Stimulated activated CD8-positive, alpha-beta memory T cell treated with anti-CD3 and anti-CD28 coated beads, Interleukin-4, amount 100 ng/mL, for 48 hours (primary cell): ENCODE measurements around the gene RRAS2.
A peak's percentile ranks its signal among the peaks of the same experiment; 100 is the strongest.
"Not testable (repeated sequence)": the region's sequence is repeated elsewhere in the genome, so short reads cannot be mapped to it uniquely, and the experiment has no call there.

Source experiments
- DNase-seq: peaks from one replicate; pipeline ENCODE4 v3.0.0-alpha.2; 2020

Gene RRAS2

DNA sequence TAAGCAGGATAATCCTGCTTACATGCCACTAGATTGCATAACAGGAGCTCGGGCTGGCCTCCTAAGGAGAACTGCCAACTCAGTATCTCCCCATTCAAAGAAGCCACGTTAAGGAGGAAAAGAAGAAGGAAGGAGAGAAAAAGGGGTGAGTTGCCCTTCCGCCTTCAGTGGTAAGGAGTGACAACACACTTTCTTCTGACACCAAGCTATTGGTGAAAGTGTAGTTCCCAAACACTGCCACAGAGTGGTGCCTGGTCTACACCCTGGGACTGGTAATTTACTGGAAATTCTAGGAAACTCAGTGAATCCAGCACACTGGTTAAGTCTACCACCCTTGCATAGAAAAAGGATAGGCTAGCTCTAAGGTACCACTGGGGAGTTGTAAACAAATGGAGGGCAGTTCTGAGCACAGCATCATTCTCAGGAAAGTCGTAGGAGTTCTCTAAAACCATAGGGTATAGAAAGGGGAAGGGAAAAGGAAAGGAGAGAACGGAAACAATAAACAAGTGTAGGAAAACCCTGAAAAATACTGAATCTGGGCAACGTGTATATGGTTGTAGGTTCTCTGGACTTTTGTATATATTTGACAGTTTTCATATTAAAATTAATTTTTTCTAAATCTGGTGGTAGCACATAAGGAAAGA, 58.2 kb downstream of the RRAS2 start:
- DNase-seq: peak; percentile 49

DNA sequence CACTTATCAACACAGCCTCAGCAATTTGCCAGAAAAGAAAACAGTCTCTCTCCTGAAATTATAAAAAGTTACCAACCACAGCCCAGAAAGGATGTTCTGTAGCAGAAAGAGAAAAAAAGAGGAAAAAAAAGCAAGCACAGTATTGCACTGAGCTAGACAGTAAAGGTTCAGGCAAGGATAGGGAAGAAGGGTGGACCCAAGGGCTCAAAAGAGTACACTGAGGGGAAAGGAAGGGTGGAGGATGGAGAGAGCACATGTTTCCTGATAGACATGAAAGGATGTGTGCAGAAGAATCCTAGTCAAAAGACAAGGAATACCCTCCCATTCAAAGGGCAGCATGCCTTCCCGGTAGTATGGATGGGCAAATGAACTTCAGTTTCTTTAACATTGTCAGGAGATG, 59.1 kb downstream of the RRAS2 start:
- no peak for DNase-seq

DNA sequence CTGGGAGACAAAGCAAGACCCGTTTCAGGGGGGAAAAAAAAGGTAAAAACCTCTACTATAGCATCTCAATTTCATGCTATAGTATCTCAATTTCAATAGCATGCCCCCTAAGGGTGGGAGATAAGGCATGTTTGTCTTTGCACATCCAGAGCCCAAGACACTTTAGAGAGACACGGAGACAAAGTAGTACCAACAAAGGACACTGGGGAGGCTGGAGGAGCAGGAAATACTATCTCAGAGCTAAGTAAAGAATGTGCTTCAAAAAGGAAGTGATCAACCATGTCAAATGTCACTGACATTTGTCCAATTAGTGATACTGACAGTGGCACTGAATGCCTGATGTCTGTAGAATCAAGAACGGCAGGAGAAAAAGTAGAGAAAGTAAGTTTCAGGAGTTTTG, 68.6 kb downstream of the RRAS2 start:
- no peak for DNase-seq

DNA sequence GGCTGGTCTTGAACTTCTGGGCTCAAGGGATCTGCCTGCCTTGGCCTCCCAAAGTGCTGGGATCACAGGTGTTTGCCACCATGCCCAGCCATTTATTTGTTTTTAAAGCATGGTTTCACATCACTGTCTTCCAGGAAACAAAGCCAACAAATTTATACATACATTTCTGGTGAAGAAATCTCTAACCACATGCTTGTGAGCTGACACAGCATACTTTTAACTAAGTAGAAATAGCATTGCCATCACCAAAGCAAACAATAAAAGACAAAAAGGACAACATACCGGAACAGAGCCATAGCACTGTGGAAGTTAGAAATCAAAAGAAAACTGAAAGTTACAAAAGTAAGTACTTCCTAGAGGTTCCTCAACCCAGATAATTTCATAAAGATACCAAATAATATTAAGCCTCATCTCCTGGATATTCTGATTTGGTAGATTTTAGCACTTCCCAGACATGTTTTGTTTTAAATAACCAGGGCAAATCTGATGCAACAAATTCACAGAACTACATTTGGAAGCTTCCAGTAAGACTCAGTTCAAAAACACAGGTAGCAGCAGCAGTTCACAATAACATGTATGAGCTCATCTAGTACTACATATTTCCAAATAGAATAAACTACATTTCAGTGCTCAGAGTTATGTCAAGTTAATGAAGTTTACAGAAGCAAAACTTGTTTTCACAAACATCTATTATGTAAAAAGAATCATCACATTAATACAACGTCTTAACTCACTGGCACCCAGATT, 70.6 kb downstream of the RRAS2 start:
- no peak for DNase-seq

DNA sequence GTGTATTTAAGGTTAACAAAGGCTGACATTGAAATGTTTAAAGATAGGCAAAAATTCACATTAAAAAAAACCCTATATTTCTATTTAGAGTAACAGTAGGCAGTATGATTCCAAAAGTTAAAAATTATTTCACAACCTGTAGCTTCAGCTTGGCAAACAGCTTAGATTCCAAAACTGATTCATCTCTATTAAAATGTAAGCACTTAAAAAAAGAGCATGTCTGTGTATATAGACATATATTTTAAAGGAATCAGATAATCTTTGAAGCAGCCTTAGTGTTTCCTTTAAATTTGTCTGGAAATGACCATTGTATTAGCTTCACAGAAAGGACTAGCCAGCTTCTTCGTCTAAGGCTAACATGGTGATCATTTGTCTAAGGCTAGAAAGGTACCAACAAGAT, 80.1 kb downstream of the RRAS2 start:
- DNase-seq: not testable (repeated sequence)

DNA sequence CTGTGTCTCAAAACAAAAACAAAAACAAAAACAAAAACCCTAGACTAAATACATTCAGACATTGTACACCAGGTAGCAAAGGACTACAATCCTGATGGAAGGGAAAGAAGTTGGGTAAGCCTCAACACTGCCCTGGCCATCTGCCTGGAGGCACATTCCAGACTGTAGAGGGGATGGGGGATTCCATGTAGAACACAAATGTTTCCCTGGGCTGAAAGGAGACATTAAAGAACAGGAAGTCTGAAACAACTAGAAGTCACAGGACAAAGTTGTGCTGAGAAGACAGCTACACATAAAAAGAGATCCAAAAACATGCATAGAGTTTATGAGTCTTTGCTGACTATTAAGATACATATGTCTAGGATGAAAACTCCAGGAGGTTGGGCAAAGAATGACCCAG, 83.9 kb downstream of the RRAS2 start:
- no peak for DNase-seq

DNA sequence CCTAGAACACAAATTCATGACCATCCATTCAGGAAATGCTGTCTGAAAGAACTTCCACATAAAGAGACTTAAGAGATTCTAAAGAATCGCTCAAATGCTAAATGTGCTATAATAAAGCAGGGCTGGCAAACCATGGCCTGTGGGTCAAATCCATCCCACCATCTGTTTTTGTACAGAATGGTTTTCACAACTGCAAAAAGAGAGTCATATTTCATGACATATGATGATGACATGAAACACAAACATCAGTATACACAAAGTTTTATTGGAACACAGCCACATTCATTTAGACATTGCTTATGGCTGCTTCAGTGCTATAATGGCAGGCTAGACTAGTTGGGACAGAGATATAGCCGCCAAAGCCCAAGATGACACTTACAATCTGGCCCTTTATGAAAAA, 85.1 kb downstream of the RRAS2 start:
- no peak for DNase-seq

DNA sequence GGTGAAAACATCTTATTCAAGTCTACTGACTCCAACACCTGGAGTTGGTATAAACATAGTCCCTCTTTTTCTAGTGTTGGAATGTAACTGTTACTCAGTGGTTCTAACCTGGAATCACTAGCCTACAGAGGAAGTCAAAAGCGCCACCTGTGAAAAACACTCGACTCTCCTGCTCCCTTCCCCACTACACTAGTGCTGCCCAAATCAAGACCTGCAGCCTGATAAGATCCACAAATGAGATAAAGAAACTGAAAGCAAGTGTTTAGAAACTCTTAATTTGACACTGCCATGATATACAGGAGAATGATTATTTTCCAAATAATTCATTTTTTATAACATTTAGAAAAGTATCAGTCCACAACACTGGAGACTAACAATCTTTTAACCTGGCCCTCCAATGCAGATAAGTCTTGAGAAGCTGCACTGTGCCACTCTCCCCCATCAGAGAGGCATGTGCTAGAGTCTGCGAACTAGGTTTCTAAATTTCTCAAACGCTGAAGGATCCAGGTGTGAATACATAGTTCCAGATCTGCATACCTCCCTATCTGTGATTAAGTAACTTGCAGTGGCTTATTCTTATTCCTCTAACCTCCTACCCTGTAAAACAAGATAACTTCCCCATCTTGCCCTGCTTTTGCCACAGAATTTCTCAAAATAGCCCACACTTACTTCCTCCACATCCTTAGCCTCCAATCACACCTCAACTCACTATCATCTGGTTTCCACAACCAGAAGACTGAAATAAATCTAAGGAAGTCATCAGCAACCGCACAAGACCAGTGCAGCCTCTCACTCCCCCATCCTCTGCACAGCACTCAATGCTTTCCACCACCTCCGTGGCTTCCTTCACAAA, 88.1 kb downstream of the RRAS2 start:
- DNase-seq: no peak

DNA sequence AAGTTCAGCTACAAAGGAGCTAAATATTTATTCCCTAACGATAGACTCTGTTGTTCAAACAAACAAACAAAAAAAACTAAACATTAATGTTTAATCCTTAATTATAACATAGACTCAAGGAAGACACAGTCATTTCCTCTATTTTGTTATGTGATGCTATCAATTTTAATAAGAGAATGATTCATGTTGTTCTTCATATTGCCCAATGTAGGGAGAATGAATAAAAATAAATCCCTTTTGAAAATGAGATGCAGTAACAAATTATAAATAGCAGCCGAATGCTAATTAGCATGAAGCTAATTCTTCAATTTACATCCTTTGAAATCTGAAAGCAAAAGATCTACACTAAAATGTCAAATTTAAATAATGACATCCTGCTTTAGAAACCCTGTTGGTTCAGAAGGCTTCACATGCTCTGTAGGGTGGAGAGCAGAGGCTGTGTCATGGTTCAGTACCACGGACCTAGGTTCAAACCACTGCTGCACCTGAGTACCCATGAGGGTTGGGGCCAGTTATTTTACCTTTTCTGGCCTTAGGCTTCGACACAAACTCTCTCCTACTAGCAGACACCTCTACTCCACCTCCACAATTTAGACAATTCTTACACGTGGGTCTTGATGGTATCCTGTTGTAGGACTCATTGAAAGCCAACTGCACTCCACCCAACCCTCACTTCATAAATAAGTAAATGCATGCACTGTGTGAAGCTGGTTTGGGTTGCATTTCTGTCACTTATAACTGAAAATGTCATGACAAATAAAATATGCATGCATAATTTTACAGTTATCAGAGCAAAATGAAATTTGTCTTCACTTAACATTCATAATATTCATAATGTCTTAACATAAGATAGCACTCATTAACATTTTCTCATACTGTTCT, 89.0 kb downstream of the RRAS2 start:
- DNase-seq: no peak

DNA sequence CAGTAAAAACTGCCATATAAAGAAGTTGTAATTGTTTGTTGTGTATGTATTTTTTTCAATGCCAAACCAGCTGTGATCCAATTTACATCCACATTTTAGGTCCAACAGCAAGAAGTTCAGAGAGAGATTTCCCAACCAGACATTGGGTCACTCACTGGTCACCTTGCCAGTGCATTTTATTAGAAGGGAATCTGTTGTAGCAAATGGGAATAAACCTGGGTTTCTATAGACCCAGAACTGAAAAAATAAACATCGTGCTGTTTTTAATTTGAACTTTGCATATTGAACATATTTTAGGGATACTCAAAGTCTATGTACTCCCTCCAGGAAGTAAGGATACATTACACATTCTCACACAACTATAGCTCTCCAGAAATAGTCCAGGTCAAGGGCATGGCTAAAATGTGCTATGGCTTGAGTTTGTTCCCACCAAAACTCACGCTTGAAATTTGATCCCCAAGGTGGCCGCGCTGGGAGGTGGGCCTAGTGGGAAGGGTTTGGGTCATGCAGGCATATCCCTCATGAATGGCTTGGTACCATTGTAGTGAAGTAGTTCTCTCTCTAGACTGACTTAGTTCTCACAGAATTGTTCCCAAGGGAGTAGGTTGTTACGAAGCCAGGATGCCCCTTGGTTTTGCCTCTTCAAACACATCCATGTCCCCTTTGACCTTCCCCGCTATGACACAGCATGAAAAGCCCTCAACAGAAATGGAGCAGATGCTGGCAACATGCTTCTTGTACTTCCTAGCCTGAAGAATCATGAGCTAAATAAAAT, 90.9 kb downstream of the RRAS2 start:
- no peak for DNase-seq

DNA sequence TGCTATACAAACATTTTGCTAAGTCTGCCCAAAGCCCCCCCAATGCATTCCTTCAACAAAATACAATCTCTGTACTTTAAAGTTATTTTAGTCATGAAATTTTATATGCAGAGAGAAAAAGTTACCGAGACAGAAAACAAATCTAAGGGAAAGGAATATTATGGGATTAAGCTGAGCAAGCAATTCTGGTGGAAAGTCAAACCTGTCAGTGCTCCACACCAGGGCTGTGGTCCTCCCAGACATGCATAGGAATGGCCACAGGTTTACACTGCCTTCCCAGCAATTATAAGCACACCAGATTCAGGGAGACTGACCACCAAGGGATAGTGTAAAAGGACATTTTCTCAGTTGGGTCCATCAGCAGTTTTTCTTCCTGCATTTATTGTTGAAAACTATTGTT, 92.4 kb downstream of the RRAS2 start:
- DNase-seq: no peak

DNA sequence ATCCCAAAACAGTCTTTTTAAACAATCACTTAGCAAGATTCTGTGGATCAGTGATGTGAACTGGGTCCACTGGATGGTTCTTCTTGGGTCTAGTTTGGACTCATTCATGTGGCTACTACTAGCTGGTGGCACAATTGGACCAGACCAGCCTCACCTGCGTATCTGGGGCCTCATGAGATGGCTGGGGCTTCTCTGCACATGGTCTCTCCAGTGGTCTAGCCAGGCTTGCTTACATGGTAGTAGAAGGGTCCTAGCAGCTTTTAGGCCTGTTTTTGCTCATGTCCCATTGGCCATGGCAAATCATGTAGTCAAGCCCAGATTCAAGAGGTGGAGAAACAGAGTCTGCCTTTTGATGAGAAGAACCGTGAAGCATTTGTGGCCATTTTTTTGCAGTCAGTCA, 94.0 kb downstream of the RRAS2 start:
- DNase-seq: no peak

DNA sequence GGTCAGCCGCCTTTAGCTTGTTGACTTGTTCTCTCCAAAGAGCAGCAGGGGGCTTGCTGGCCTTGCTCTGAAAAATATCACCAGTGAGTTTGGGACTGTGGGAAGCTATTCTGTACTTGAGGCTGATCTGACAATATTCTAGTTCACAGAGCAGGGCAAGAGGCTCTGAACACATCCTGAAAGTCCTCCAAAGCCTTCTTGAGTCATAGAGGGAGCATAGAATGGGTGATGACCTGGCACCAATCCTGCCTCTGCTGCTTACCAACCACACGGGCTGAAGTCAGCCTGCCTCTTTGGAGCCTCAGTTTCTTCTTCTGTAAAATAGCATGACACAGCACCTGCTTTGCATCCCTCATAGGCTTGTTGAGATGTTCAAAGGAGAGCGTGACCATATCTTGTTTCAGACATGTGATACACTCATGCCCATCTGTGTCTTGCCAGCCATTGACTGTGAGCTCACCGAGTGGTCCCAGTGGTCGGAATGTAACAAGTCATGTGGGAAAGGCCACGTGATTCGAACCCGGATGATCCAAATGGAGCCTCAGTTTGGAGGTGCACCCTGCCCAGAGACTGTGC, 96.6 kb downstream of the RRAS2 start:
- no peak for DNase-seq

DNA sequence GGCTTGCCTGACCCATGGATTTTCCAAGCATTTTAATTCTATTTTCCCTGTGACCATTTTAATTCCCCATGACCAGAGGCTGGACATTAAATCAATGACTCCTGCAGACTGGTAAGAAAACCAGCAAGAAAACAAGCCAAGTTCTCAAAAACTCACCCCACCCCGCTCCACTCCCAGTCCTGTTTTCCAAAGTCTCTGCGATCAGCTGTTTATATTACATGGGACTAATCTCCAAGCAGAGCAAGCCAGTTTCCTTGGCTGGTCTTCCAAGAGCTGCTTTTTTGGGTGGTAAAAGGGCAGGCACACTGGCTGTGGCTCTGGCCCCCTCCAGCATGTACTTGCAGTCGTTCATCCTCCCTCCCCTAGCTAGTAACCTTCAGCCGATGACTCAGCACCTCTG, 97.9 kb downstream of the RRAS2 start:
- DNase-seq: no peak

DNA sequence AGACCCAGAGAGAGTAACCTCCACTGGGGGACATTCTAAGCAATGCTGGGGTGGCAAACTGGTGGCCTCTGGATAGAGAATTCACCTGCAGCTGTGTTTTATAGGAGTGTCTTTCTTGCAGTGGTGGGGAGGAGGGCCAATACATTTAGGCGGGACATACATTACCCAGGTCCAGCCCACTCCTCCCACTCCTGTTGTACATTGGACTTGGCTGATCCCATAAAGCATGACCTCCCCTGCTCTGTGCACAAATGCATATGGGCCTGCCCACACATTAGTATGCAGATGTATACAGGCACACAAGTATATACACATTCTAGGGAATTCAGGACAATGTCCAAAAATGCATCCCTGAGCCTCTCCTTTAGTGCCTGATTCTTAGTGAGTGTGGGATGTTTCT, 99.1 kb downstream of the RRAS2 start:
- no peak for DNase-seq

DNA sequence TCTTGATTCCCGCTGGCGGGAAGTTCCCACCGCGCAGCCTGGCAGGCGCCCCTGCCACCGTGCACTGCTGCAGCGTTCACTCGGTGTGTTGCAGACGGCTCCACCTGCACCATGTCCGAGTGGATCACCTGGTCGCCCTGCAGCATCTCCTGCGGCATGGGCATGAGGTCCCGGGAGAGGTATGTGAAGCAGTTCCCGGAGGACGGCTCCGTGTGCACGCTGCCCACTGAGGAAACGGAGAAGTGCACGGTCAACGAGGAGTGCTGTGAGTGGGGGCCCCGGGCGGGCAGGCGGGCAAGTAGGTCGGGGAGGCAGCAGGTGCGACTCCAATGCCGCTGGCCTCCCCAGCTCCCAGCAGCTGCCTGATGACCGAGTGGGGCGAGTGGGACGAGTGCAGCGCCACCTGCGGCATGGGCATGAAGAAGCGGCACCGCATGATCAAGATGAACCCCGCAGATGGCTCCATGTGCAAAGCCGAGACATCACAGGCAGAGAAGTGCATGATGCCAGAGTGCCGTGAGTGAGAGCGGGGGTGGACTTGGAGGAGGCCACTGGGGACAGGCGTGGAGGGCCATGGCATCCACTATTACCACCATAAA, 99.7 kb downstream of the RRAS2 start:
- no peak for DNase-seq

DNA sequence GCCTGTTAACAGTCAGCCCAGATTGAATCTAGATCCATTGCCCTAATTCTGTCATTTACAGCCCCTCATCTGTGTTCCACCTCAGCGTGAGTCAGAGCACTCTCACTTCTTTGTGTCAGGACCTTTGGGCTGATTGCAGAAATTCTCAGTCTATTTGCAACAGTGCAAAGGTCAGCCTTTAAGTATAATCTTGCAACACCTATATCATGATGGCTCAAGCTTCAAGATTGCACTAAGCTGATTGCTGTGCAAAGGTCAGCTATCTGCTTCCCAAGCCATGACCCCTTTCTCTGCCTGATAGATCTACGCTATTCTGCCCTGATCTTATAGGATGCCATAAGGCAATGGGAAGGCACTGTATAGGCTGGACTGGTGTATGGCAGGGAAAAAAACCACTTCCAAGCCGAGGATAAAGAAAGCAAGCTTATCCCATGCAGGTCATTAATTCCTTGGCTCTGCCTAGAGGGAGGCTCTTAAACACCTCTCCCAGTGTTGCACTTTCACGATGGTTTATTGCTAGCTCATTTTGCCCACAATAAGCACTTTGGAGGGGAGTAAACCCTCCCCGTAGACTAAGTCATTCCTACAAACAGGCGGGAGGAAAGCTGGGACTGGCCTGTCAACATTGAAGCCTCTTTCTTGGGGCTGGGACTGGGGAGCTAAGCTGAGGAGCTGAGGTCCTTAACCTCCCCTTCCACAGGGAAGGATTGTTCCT, 100.6 kb downstream of the RRAS2 start:
- no peak for DNase-seq

DNA sequence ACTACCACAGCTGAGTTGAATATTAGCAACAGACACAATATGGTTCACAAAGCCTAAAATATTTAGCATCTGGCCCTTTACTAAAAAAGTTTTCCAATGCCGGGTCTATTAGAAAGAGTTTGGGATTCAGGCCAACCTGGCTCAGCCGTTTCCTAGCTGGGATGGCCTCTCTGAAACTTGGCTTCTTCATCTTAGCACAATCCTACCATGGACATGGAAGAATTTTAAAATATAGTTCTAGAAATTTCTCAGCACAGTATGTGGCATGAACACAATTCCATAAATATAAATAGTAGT, 103.8 kb downstream of the RRAS2 start:
- DNase-seq: no peak

DNA sequence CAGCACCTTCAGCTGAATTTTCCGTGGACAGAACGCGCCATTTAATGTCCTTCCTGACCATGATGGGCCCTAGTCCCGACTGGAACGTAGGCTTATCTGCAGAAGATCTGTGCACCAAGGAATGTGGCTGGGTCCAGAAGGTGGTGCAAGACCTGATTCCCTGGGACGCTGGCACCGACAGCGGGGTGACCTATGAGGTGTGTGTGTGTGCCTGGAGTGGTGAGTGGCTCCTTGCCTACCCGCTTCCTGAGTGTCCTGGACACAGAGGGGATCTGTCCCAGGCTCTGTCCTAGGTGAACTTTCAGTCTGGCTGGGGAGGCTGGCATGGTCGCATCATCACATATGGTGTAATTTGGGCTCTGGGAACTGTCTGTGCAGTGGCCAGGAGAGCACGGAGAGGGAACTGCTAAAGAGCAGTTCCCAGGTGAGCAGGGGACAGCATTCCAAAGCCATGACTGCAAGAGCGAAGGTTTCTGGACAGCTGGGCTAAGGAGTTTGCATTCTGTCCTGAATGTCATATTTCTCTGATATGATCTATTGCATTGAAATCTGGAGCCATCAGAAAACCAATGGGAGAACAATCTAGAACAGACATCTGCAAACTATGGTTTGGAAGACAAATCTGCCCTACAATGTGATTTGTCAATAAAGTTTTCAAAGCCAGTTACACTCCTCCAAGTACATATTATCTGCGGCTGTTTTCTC, 104.3 kb downstream of the RRAS2 start:
- DNase-seq: no peak

DNA sequence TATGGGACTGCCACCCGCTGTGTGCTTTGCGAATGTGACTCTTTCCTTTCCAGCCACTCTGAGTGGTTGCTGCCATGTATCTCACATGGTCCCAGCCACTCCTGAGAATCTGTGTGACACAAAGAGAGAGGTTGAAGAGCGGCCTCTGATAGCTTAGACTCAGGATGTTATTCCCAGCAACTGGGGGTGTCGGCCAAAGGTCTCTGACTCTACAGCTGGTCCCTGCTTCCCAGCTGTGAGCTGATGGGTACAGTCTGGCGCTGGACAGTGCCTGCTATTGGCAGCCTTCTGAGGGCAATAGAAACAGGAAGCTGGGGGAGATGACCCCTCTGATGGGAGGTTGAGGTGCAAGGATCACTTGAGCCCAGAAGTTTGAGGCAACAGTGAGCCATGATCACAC, 105.1 kb downstream of the RRAS2 start:
- no peak for DNase-seq
